ENCODE data around the gene UNC119B.
"Not testable (repeated sequence)": the region's sequence is repeated elsewhere in the genome, so short reads cannot be mapped to it uniquely, and the experiment has no call there.

UNC119B gene

DNA sequence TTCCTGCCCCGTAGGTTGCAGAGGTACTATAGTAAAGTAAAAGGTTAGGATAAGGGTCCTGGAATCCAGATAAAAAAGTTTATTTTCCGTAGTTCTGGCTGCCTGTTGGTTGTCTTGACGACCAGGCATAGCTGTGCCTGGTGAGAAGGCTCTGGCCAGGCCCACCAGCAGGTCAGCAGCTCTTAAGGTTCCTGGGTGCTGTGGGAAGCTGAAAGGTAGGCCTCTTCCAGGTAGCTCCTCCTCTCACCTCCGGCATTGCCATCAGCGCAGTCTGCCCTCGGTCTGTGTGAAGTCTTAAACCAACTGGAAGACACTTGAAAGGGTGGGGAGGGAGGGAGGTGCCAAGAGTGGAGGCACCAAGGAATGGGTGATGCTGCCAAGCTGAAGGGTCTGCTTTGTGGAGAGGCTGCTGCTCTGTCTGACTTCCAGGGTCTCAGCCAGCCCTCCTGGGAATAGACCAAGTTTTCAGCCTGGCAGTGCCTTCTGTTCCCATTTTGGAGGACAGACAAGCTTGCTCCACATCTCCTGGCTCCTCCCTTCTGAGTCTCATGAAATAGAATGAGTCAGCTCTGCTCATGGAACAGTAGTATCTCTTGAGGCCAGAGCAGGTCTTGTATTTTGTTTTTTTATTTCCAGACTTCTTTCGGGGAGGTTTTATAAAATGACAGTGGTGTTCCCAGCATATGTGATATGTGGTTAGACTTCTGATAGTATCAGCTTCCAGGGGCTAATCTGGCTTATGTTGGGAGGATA, 10.2 kb downstream of the UNC119B start:
- FAIRE-seq = no peak

- no peak for FAIRE-seq
Measured at GRCh38 chr12:120720987-120721801, 10.9 kb downstream of the UNC119B start.

GRCh38 chr12:120721866-120722265, 11.6 kb downstream of the UNC119B start:
- no peak for FAIRE-seq

GRCh38 chr12:120722784-120723183, 12.5 kb downstream of the UNC119B start:
- FAIRE-seq = no peak

GRCh38 chr12:120724720-120725119, 14.5 kb downstream of the UNC119B start:
- no peak for FAIRE-seq

GRCh38 chr12:120725151-120725658, 14.9 kb downstream of the UNC119B start:
- no peak for FAIRE-seq

DNA sequence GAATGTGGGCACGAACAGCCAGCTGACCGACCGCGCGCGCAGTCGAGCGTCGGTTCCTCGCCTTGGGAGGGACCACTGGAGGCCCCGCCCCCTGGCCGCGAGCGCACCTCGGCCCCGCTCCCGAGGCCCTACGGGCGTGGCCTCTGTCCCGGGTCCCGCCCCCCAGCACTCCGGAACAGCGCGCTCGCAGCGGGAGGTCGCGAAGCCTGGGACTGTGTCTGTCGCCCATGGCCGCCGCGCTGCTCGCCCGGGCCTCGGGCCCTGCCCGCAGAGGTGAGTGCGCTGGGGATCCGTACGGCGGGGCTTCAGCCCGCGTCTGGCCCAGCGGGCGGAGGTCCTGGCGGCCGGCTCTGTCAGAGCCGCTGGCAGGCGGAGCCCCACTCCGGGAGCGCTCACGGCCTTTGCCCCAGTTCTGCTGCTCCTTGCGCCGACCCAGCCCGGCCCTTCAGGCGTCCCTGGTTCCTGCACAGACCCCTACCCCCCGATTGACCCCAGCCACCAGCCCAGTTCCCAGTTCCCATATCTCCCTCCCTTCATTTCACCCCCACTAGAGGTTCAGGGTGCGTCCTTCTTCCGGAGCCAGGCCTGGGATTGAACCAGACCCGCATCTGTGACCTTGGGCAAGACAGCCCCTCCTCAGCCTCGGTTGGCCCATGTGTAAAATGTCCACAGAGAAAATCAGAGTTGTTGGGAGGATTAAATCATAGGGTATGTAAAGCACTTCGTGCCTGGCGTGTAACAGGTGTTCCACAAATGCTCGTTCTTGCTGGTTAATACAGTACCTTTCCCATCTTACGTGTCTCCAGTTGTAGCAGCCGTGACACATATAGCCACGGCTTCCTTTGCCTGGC, 15.6 kb downstream of the UNC119B start, which contains the start of gene ACADS:
Gene ACADS, plus strand, starts transcription at position 168 of the 851 bp plus-strand sequence. Its CDS starts 60 bp downstream, at position 228.
- no peak for FAIRE-seq

GRCh38 chr12:120726510-120726793, 16.2 kb downstream of the UNC119B start:
- FAIRE-seq = no peak

- FAIRE-seq = no peak
Measured at GRCh38 chr12:120726961-120727360, 16.7 kb downstream of the UNC119B start.

- FAIRE-seq = not testable (repeated sequence)
Measured at GRCh38 chr12:120732198-120732597, 21.9 kb downstream of the UNC119B start.

DNA sequence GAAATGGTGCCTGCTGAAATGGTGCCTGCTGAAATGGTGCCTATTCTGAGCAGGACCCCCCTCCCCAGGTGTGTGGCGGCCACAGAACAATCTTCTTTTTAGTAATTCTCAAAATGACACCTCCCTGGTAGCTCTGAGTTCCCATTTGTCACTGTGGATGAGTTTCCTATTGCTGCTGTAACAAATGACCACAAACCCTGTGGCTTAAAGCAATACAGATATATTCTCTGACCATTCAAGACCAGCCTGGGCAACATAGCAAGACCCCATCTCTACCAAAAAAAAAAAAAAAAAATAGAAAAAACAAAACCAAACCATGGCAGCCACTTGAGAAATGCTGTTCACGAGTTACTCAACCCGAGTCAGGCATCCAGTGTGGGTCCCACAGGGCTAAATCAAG, 23.3 kb downstream of the UNC119B start:
- no peak for FAIRE-seq

DNA sequence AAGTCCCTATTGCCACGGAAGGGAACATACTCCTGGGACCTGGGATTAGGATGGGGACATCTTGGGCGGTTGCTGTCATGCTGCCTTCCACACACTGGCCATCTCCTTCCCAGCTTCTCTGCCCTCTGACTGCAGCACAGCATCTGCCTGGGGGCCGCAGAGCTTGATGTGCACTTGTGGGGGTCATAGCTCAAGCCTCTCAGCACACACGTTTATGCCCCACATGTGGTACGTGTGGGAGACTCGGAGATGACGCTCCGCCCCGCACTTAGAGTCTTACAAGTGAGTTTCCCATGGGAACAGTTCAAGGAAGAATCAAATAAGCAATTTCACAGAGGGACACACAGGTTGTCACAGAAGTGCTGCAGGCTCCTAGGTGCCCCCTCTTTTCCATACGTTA, 24.0 kb downstream of the UNC119B start:
- FAIRE-seq = no peak

- no peak for FAIRE-seq
Measured at GRCh38 chr12:120735181-120735580, 24.9 kb downstream of the UNC119B start.

- FAIRE-seq = no peak
Measured at GRCh38 chr12:120736404-120737331, 26.4 kb downstream of the UNC119B start.

GRCh38 chr12:120737557-120738251, 27.4 kb downstream of the UNC119B start:
- no peak for FAIRE-seq

- no peak for FAIRE-seq
Measured at GRCh38 chr12:120738252-120739030, 28.2 kb downstream of the UNC119B start.

DNA sequence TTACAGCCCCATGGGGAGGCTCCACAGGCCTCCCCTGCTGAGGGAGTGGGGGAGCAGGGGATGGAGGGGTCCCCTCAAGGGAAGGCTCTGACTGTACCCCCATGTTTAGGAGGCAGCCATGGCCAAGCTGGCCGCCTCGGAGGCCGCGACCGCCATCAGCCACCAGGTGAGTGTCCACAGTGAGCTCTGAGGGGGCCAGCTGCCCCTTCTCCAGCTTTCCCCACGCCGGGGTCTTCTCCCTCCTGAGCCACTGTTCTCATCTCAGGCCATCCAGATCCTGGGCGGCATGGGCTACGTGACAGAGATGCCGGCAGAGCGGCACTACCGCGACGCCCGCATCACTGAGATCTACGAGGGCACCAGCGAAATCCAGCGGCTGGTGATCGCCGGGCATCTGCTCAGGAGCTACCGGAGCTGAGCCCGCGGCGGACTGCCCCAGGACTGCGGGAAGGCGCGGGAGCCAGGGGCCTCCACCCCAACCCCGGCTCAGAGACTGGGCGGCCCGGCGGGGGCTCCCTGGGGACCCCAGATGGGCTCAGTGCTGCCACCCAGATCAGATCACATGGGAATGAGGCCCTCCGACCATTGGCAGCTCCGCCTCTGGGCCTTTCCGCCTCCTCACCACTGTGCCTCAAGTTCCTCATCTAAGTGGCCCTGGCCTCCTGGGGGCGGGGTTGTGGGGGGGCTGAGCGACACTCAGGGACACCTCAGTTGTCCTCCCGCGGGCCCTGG, 28.9 kb downstream of the UNC119B start:
- FAIRE-seq = no peak

DNA sequence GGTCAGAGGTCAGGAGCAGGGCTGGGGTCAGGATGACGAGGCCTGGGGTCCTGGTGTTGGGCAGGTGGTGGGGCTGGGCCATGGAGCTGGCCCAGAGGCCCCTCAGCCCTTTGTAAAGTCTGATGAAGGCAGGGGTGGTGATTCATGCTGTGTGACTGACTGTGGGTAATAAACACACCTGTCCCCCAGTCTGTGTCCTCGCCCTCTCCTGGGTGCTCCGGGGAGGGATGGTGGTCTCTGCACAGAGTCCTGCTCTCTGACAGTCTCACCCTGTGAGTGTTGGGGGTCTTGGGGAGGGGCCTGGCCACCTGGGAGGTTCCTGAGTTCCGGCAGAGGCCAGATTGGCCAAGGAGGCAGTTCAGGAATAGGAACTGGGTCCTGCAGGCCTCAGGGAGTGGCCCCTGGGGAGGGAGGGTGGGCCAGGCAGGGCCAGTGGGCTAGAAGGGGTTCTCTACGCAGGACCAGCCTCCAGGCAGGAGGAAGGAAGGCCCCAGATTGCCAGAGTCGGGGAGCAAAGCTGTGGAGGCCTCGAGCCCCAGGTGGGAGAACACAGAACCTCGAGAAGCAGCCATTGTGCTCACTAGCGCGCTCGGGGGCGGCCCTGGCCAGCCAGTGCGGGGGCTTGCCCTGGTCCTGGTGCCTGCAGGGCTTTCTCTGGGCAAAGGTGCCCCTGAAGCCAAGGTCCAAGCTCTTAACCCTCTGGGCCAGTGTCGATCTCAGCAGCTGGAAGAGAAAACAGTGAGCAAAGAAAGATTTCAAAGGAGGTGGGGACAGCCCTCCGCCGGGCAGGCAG, 29.8 kb downstream of the UNC119B start:
- no peak for FAIRE-seq

DNA sequence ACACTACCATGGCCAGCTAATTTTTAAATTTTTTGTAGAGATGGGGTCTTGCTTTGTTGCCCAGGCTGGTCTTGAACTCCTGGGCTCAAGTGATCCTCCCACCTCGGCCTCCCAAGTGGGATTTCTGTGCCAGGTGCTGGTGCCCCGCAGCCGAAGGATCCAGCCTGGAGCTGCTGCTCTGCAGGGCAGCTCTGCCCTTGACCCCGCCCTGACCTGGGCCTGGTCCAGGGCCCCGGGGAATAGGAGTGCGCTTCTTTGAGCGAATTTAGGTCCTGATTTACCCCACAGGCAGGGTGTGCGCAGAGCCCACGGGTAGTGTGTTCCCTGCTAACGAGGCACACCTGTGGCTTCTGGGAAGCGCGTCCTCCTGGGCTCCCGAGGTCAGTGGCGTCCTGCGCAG, 30.6 kb downstream of the UNC119B start:
- FAIRE-seq = no peak

All from endometrium (tissue), 2 donors.